Stimulated activated naive B cell treated with anti-CD40 and anti-IgM and Interleukin-4, amounts not matched to agents 10 μg/mL and 1 μg/mL and 100 μg/mL, for 72 hours (primary cell): ENCODE data around the gene LDLRAD4.

Experiments used
- ATAC-seq, 2 donors: fragments of 150-1000 bp; cut with Tn5 transposase; replicated peaks; 2 replicates each; pipeline ENCODE4 v1.10.0; 2021; ENCODE audit warnings: moderate library complexity in 1 of 2
- DNase-seq: peaks from one replicate; pipeline ENCODE4 v3.0.0; 2021
- H3K27ac Mint-ChIP-seq: one replicate; pipeline ENCODE4 v1.8.0; 2022; ENCODE audit warnings: mild to moderate bottlenecking, mixed read lengths
- H3K27me3 Mint-ChIP-seq, 2 donors: one replicate each; pipeline ENCODE4 v1.8.0; 2022; ENCODE audit warnings: mixed read lengths in 2 of 2
- H3K36me3 Mint-ChIP-seq, 2 donors: one replicate each; pipeline ENCODE4 v1.8.0; 2022; ENCODE audit warnings: mixed read lengths in 2 of 2, mild to moderate bottlenecking in 1 of 2
- H3K4me1 Mint-ChIP-seq, 2 donors: one replicate each; pipeline ENCODE4 v1.8.0; 2022; ENCODE audit warnings: mixed read lengths in 2 of 2, mild to moderate bottlenecking in 1 of 2
- H3K4me3 Mint-ChIP-seq, 2 donors: one replicate each; pipeline ENCODE4 v1.8.0; 2022; ENCODE audit warnings: mild to moderate bottlenecking in 2 of 2, mixed read lengths in 2 of 2, moderate library complexity in 1 of 2
- H3K9me3 Mint-ChIP-seq, 2 donors: one replicate each; pipeline ENCODE4 v1.8.0; 2022; ENCODE audit warnings: mixed read lengths in 2 of 2, mild to moderate bottlenecking in 1 of 2

LDLRAD4 gene

GRCh38 chr18:13227910-13228309, 9.3 kb downstream of the LDLRAD4 start:
- Mint-ChIP-seq H3K27ac (no peak overlapping the region), H3K9me3 (no peaks in the 10 kb centered on the region), H3K27me3 (peaks cover 3 to 4% of the 10 kb centered on the region in 2 donors), H3K4me1 (peaks cover 0 to 4% of the 10 kb centered on the region in 2 donors), H3K36me3 (no peaks in the 10 kb centered on the region), H3K4me3 (no peak overlapping the region)
- no peak for DNase-seq
- ATAC-seq, result no peak

DNA sequence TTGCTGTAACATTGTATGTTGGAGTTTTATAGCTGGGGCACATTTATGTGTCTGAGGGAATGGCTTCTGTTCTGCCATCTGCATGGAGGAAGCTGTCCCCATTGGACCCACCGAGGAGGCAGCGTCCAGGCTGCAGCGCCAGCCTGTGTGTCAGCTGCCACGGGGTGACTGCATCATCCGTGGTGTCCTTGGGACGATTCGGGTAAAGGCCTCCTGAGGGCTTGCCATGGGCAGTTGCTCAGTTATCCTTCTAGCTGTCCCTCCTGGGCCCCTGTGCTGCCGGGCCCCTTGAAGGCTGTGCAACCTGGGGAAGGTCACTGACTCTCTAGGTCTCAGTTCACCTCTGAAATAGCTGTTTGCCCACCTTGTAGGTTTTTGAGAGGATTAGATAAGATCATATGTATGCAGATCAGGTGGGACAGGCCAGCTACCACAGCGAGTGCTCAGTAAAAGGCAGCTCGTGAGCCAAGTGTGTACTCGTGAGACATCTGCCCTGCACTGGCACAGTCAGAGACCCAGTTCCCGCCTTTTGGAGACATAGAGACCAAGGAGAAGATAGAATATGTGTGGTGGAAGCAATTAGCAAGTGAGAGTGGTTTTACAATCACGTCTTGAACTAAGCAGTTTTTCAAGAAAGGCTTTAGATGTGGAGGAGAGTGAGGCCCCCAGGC, 10.6 kb downstream of the LDLRAD4 start:
- no peak for ATAC-seq
- Mint-ChIP-seq H3K27me3 (peaks cover 0 to 3% of the 10 kb centered on the region in 2 donors), H3K4me1 (no peaks in the 10 kb centered on the region)

GRCh38 chr18:13231151-13231550, 12.6 kb downstream of the LDLRAD4 start:
- ATAC-seq (no peak), DNase-seq (no peak)
- H3K4me3 Mint-ChIP-seq, result no peak overlapping the region
- H3K27me3 Mint-ChIP-seq, result no peaks in the 10 kb centered on the region
- H3K36me3 Mint-ChIP-seq, result no peaks in the 10 kb centered on the region
- no peak overlapping the region for H3K27ac Mint-ChIP-seq
- no peaks in the 10 kb centered on the region for H3K9me3 Mint-ChIP-seq
- H3K4me1 Mint-ChIP-seq, result no peaks in the 10 kb centered on the region

More for the DNA sequence above, 10.6 kb downstream of the LDLRAD4 start:
- no peak overlapping the region for H3K4me3 Mint-ChIP-seq
- no peaks in the 10 kb centered on the region for H3K36me3 Mint-ChIP-seq
- H3K9me3 Mint-ChIP-seq, result no peaks in the 10 kb centered on the region
- H3K27ac Mint-ChIP-seq, result no peak overlapping the region
- DNase-seq, result no peak

DNA sequence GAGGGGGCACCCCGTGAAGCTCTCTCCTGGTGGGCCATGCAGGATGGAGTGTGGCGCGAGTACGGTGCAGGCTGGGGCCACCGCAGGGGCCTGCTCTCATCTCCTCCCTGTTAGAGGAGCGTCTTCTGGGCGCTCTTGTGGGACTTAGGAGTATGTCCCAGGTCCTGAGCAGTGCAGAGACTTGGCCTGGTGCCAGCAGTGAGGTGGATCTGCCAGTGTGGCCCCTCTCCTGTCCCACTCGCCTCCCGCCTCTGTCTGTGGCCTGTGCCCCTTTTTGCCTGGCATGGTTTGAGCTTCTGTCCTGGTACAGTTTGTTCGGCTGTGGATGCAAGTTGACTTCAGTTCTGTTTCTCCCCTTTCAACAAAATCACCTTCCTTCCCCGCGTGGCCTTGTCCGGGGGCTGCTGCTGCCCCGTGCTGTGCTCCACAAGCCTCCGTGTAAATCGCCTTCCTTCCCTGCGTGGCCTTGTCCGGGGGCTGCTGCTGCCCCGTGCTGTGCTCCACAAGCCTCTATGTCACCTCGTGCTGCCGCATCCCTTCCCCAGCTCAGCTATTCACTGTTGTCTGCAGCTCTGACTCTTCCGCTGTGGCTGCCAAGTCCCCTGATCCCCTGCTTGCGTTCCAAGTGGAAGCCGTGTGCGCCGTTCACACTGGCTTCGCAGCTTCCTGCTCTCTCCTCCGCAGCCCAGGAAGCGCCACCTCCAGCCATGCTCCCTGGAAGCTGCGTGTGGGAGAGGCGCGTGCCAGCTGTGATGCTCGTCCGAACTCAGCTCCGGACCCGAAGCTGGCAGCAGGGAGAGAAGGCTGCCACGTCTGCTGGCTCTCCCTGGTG, 13.7 kb downstream of the LDLRAD4 start:
- no peaks in the 10 kb centered on the region for H3K9me3 Mint-ChIP-seq
- no peak overlapping the region for H3K4me3 Mint-ChIP-seq
- ATAC-seq (no peak), DNase-seq (no peak)
- no peaks in the 10 kb centered on the region for H3K4me1 Mint-ChIP-seq
- H3K27ac Mint-ChIP-seq, result no peak overlapping the region
- no peaks in the 10 kb centered on the region for H3K36me3 Mint-ChIP-seq
- no peaks in the 10 kb centered on the region for H3K27me3 Mint-ChIP-seq

GRCh38 chr18:13232971-13233786, 14.6 kb downstream of the LDLRAD4 start:
- Mint-ChIP-seq H3K27ac (no peak overlapping the region), H3K9me3 (no peaks in the 10 kb centered on the region), H3K36me3 (no peaks in the 10 kb centered on the region), H3K4me3 (no peak overlapping the region), H3K27me3 (no peaks in the 10 kb centered on the region), H3K4me1 (no peaks in the 10 kb centered on the region)
- ATAC-seq (no peak), DNase-seq (no peak)

GRCh38 chr18:13233787-13234783, 15.5 kb downstream of the LDLRAD4 start:
- Mint-ChIP-seq H3K27ac (no peak overlapping the region), H3K36me3 (no peaks in the 10 kb centered on the region), H3K4me1 (no peaks in the 10 kb centered on the region), H3K27me3 (no peaks in the 10 kb centered on the region), H3K4me3 (no peak overlapping the region), H3K9me3 (no peaks in the 10 kb centered on the region)
- DNase-seq, result no peak
- no peak for ATAC-seq

DNA sequence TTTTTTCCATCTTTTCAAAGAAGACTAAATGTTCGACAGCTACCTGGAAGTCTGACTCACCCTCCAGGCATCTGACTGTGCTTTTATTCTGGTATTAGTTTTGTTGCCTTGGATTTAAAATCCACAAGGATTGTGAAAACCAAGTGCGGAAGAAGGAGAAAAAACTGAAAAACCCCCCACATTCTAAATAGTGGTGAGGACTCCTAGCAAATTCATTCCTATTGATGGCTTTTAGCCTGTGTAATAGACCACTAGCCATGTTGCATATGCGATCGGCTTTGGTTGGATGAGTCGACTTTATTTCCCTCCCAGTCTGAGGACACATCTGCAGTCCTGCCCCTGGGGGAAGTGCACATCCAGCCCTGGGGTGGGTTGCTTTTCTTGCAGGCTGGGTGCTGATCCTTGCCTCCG, 16.9 kb downstream of the LDLRAD4 start:
- H3K36me3 Mint-ChIP-seq, result no peaks in the 10 kb centered on the region
- no peak overlapping the region for H3K4me3 Mint-ChIP-seq
- no peaks in the 10 kb centered on the region for H3K27me3 Mint-ChIP-seq
- ATAC-seq, result no peak
- no peak overlapping the region for H3K27ac Mint-ChIP-seq
- no peak for DNase-seq
- H3K4me1 Mint-ChIP-seq, result no peaks in the 10 kb centered on the region
- H3K9me3 Mint-ChIP-seq, result no peaks in the 10 kb centered on the region

GRCh38 chr18:13235981-13236380, 17.4 kb downstream of the LDLRAD4 start:
- no peak overlapping the region for H3K27ac Mint-ChIP-seq
- ATAC-seq (no peak), DNase-seq (no peak)
- no peaks in the 10 kb centered on the region for H3K36me3 Mint-ChIP-seq
- no peaks in the 10 kb centered on the region for H3K27me3 Mint-ChIP-seq
- H3K4me3 Mint-ChIP-seq, result no peak overlapping the region
- no peaks in the 10 kb centered on the region for H3K9me3 Mint-ChIP-seq
- no peaks in the 10 kb centered on the region for H3K4me1 Mint-ChIP-seq

DNA sequence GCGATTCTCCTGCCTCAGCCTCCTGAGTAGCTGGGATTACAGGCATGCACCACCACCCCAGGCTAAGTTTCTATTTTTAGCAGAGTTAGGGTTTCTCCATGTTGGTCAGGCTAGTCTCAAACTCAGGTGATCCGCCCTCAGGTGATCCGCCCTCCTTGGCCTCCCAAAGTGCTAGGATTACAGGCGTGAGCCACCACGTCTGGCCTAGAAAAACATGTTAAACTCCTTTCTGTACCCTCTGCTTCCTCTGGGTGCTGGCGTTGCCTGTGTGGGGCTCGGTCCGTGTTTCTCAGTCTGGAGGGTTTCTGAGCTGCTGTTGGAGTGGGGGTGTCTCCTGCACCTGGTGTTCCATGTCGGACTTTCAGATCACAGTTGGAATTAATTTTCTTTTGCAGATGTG, 17.9 kb downstream of the LDLRAD4 start:
- no peaks in the 10 kb centered on the region for H3K27me3 Mint-ChIP-seq
- H3K9me3 Mint-ChIP-seq, result no peaks in the 10 kb centered on the region
- ATAC-seq, result no peak
- H3K36me3 Mint-ChIP-seq, result no peaks in the 10 kb centered on the region
- no peaks in the 10 kb centered on the region for H3K4me1 Mint-ChIP-seq
- no peak for DNase-seq
- H3K27ac Mint-ChIP-seq, result no peak overlapping the region
- H3K4me3 Mint-ChIP-seq, result no peak overlapping the region

- no peak for ATAC-seq
- no peak overlapping the region for H3K27ac Mint-ChIP-seq
- no peaks in the 10 kb centered on the region for H3K36me3 Mint-ChIP-seq
- no peaks in the 10 kb centered on the region for H3K4me1 Mint-ChIP-seq
- H3K9me3 Mint-ChIP-seq, result no peaks in the 10 kb centered on the region
- no peak overlapping the region for H3K4me3 Mint-ChIP-seq
- no peaks in the 10 kb centered on the region for H3K27me3 Mint-ChIP-seq
- no peak for DNase-seq
Measured at GRCh38 chr18:13237073-13237472, 18.5 kb downstream of the LDLRAD4 start.

- no peaks in the 10 kb centered on the region for H3K27me3 Mint-ChIP-seq
- H3K36me3 Mint-ChIP-seq, result no peaks in the 10 kb centered on the region
- H3K27ac Mint-ChIP-seq, result no peak overlapping the region
- no peaks in the 10 kb centered on the region for H3K9me3 Mint-ChIP-seq
- no peak for DNase-seq
- H3K4me3 Mint-ChIP-seq, result no peak overlapping the region
- H3K4me1 Mint-ChIP-seq, result no peaks in the 10 kb centered on the region
- no peak for ATAC-seq
Measured at GRCh38 chr18:13237641-13238040, 19.1 kb downstream of the LDLRAD4 start.

DNA sequence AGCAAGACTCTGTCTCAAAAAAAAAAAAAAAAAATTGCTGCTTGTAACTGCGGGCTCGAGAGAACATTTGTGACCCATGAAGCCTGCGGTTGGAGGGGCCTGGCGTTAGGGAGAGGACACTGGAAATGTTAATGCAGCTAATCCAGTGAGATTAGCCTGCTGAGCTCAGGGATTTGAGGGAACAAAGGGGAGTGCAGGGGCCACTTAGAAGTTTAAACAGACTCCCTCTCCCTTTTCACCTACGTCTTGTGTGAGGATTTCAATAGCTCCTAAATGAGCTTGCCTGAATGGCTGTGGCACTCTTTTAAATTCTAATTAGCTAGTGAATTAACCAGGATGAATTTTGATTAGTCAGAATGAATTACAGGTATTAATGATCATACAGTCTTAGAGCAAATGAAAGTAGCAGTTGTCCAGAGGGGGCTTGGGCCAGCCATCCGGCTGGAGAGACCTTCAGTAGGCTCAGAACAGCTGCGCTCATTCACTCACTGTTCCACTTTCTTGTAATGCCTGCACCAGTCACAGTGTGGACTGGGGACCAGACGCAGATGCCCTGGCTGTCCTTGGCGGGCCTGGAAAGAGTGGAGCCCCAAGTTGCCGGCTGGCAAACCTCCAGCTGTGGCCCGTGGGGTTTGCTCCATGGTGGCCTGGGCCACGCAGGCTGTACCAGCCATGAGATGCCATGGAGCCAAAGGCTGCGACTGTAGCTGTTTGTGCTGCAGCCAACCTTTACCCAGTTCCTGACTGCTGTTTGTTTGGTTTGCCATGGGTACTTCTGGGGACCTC, 20.8 kb downstream of the LDLRAD4 start:
- Mint-ChIP-seq H3K27ac (peak overlapping the region; percentile 60), H3K27me3 (no peaks in the 10 kb centered on the region), H3K4me3 (no peak overlapping the region), H3K9me3 (peaks cover 0 to 3% of the 10 kb centered on the region in 2 donors), H3K36me3 (no peaks in the 10 kb centered on the region), H3K4me1 (no peaks in the 10 kb centered on the region)
- ATAC-seq (no peak), DNase-seq (no peak)

- ATAC-seq (no peak), DNase-seq (no peak)
- H3K36me3 Mint-ChIP-seq, result no peaks in the 10 kb centered on the region
- H3K4me1 Mint-ChIP-seq, result no peaks in the 10 kb centered on the region
- H3K4me3 Mint-ChIP-seq, result no peak overlapping the region
- H3K27me3 Mint-ChIP-seq, result no peaks in the 10 kb centered on the region
- H3K9me3 Mint-ChIP-seq, result peaks cover 0 to 3% of the 10 kb centered on the region in 2 donors
- peak overlapping the region; percentile 37 for H3K27ac Mint-ChIP-seq
Measured at GRCh38 chr18:13240060-13240725, 21.6 kb downstream of the LDLRAD4 start.
